Measurements from ENCODE around the gene MMP17.

Gene MMP17

GRCh38 chr12:131845121-131845520, 16.9 kb downstream of the MMP17 start:
- FAIRE-seq, result no peak
- no peak for DNase-seq (ENCODE audit: insufficient read length, low spot score)

GRCh38 chr12:131847456-131847855, 19.3 kb downstream of the MMP17 start:
- no peak for FAIRE-seq
- DNase-seq (ENCODE audit: insufficient read length, low spot score), result no peak

- FAIRE-seq (no peak), DNase-seq (ENCODE audit: insufficient read length, low spot score) (no peak)
Observed at GRCh38 chr12:131848753-131849152, 20.6 kb downstream of the MMP17 start.

GRCh38 chr12:131849700-131850553, 21.7 kb downstream of the MMP17 start:
- DNase-seq (ENCODE audit: insufficient read length, low spot score), result no peak
- FAIRE-seq, result no peak

- no peak for FAIRE-seq
- DNase-seq (ENCODE audit: insufficient read length, low spot score), result no peak
Observed at GRCh38 chr12:131850856-131851559, 22.8 kb downstream of the MMP17 start.

- no peak for FAIRE-seq
Observed at GRCh38 chr12:131851741-131852550, 23.8 kb downstream of the MMP17 start.

GRCh38 chr12:131852551-131853299, 24.5 kb downstream of the MMP17 start:
- FAIRE-seq, result no peak

More at GRCh38 chr12:131851741-131852550, 23.8 kb downstream of the MMP17 start:
- no peak for DNase-seq (ENCODE audit: insufficient read length, low spot score)

GRCh38 chr12:131853832-131854797, 25.9 kb downstream of the MMP17 start:
- no peak for FAIRE-seq

More at GRCh38 chr12:131852551-131853299, 24.5 kb downstream of the MMP17 start:
- DNase-seq (ENCODE audit: insufficient read length, low spot score), result no peak

GRCh38 chr12:131854861-131855476, 26.8 kb downstream of the MMP17 start:
- DNase-seq (ENCODE audit: insufficient read length, low spot score) (no peak), FAIRE-seq (no peak)

More at GRCh38 chr12:131853832-131854797, 25.9 kb downstream of the MMP17 start:
- DNase-seq (ENCODE audit: insufficient read length, low spot score), result no peak

GRCh38 chr12:131855521-131856142, 27.4 kb downstream of the MMP17 start:
- FAIRE-seq (no peak), DNase-seq (ENCODE audit: insufficient read length, low spot score) (no peak)

GRCh38 chr12:131856366-131857097, 28.3 kb downstream of the MMP17 start:
- DNase-seq (ENCODE audit: insufficient read length, low spot score) (no peak), FAIRE-seq (no peak)

GRCh38 chr12:131857908-131858850, 30.0 kb downstream of the MMP17 start:
- FAIRE-seq (no peak), DNase-seq (ENCODE audit: insufficient read length, low spot score) (no peak)

GRCh38 chr12:131860472-131861260, 32.5 kb downstream of the MMP17 start:
- peak; percentile 59 for FAIRE-seq

GRCh38 chr12:131861261-131862083, 33.3 kb downstream of the MMP17 start:
- DNase-seq (ENCODE audit: insufficient read length, low spot score) (no peak), FAIRE-seq (no peak)

More at GRCh38 chr12:131860472-131861260, 32.5 kb downstream of the MMP17 start:
- peak; percentile 69 for DNase-seq (ENCODE audit: insufficient read length, low spot score)

GRCh38 chr12:131862084-131862441, 33.9 kb downstream of the MMP17 start:
- DNase-seq (ENCODE audit: insufficient read length, low spot score), result no peak
- FAIRE-seq, result no peak

Data from HTR-8/SVneo (cell line).